ENCODE data around the gene P2RX1.

DNA sequence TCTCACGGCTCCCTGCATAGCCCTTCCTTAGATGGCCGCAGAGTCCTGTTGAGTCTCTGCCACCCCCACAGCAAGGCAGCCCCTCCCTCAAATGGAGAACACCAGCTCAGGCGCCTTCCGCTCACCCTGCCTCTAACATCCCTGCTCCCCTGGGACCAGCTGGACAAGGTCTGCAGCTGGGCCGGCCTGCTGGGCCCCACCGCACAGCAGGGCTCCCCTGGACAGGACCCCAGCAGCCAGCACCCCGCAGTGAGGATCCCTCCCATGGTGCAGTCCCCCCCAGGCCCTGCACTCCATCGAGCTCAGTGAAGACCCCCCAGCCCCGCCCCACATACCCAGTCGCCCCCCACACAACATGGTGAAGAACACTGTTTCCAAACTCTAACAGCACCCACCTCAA lies 37.8 kb upstream of the P2RX1 start:
- TF ChIP-seq, protein P1, sequence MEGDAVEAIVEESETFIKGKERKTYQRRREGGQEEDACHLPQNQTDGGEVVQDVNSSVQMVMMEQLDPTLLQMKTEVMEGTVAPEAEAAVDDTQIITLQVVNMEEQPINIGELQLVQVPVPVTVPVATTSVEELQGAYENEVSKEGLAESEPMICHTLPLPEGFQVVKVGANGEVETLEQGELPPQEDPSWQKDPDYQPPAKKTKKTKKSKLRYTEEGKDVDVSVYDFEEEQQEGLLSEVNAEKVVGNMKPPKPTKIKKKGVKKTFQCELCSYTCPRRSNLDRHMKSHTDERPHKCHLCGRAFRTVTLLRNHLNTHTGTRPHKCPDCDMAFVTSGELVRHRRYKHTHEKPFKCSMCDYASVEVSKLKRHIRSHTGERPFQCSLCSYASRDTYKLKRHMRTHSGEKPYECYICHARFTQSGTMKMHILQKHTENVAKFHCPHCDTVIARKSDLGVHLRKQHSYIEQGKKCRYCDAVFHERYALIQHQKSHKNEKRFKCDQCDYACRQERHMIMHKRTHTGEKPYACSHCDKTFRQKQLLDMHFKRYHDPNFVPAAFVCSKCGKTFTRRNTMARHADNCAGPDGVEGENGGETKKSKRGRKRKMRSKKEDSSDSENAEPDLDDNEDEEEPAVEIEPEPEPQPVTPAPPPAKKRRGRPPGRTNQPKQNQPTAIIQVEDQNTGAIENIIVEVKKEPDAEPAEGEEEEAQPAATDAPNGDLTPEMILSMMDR (IDR thresholded peaks at IDR 0.05) = no peak
- no peak for TF ChIP-seq POLR2A (IDR thresholded peaks at IDR 0.05)
